SK-N-MC (cell line): ENCODE data around the gene ABHD2.
"Not testable (repeated sequence)": the region's sequence is repeated elsewhere in the genome, so short reads cannot be mapped to it uniquely, and the experiment has no call there.

Source experiments
- EZH2 ChIP-seq: fragments of 200-600 bp; sonication (generic); IDR thresholded peaks from one replicate; pipeline ENCODE4 v1.6.1; 2017; ENCODE audit warnings: antibody characterized with exemption
- POLR2AphosphoS5 ChIP-seq: IDR thresholded peaks from 2 replicates; pipeline ENCODE4 v1.6.1; 2012; ENCODE audit warnings: mild to moderate bottlenecking, low read depth, low read length, borderline replicate concordance

- TF ChIP-seq EZH2, POLR2AphosphoS5: not testable (repeated sequence)
Observed at GRCh38 chr15:89049016-89049666, 39.1 kb upstream of the ABHD2 start.
